IPS-NIHi7 (cell line): ENCODE results near the gene UBASH3A.

ENCODE experiments used
- DNase-seq: peaks from one replicate; pipeline ENCODE4 v3.0.0; 2012; ENCODE audit warnings: mixed read lengths; ENCODE audit errors: extremely low spot score

The UBASH3A gene

GRCh38 chr21:42374457-42374856 lies 29.2 kb upstream of the UBASH3A start:
- DNase-seq, result no peak

DNA sequence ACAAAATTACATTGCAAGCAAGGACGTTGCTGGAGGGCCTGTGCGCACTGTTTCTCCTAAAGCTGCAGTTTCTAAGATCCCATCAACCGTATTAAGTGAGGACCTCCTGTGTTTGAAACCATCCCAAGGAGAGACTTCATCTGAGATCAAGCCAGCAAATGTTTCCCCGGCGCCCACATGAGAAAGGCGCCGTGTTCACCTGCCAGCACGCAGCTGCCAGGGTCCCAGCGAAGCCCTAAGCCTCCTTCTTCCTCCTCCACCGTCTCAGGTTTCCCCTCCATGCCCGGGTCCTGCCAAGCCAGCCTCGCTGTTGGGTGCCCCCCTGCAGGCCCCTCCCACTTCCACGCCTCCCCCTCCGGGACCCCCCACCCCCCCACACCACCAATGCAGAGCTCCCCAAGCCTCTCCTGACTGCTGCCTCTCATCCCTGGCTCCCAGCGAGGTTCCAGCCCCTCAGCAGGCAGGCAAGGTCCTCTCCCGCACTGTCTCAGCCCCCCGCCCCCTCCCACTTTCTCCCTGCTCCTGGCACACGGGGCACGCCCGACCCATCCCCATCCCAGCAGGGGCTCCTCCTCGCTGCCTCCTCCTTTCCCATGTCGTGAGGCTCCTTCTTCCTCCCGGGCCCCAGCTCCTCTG lies 28.7 kb upstream of the UBASH3A start:
- peak; percentile 45 for DNase-seq

- no peak for DNase-seq
These were observed 28.2 kb upstream of the UBASH3A start for GRCh38 chr21:42375506-42375905.

- no peak for DNase-seq
These were observed 27.8 kb upstream of the UBASH3A start for GRCh38 chr21:42375966-42376337.

DNA sequence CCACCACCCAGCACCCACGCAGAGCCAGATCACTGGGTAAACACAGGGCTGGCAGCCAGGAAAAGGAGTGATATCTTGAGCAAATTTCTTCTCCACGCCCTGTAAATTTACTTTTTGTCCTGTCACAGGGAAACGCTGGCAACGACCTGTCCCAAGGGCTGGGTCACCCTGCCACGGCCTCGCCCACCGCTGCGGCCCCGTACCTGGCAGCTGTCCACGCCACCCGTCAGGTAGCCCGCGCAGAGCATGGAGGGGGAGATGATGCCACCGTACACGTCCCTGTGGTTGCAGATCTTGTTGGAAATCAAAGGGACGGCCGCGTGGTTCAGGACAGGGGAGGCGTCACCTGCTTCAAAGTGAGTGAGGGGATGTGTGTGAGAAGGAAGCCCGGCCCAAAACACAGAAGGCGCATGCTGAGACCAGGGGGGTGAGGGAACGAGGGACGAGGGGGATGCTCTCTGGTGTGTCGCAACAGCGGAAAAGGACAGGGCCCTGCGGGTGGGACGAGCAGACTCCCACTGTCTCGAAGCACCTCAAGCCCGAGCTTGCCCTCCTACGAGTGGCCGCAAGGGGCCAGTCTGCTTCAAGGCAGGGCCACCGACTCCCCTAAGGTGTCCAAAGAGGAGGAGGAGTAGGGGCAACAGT lies 27.2 kb upstream of the UBASH3A start:
- peak; percentile 43 for DNase-seq

- DNase-seq, result no peak
These were observed 26.3 kb upstream of the UBASH3A start for GRCh38 chr21:42377211-42377950.

- no peak for DNase-seq
These were observed 25.8 kb upstream of the UBASH3A start for GRCh38 chr21:42377951-42378340.

DNA sequence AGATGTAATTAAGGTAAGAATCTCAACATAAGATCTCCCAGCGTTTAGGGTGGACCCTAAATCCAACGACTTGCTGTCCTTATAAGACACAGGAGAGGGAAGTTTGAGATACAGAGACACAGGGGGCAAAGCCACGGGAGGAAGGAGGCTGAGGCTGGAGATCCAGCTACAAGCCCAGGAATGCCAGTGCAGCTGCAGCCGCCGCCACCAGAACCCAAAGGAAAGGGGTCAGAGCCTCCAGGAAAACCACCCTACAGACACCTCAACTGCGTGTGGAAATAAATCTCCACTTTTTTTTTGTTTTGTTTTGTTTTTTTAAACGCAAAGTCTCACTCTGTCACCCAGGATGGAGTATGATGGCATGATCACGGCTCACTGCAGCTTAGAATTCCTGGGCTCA lies 25.3 kb upstream of the UBASH3A start:
- no peak for DNase-seq

GRCh38 chr21:42379426-42380215 lies 24.1 kb upstream of the UBASH3A start:
- DNase-seq, result no peak

DNA sequence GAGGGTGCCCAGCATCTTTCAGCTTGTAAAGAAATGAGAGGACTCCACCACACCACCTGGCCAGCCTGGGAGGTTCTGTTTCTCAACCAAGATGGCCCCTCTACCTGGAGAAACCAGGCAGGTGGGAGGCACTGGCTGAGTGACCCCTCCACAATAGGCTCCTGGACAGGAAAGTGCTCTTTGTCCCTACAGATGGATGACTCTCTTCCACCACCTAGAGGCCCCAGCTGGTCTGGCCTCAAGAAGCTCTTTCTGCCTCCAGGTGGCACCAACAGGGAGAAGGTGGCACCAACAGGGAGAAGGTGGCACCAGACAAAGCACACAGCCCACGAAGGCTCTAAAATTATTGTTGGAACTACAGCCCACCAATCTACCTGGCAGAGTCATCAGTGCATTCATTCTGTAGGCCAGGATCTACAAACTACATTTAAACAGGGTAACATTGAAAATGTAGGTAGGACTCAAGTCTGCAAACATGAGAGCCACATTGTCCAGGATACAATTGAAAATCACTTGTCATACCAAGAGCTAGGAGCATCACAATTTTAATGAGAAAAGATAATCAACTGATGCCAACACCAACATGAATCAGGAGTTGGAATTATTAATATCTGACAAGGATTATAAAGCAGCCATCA lies 22.2 kb upstream of the UBASH3A start:
- DNase-seq, result peak; percentile 79

GRCh38 chr21:42382915-42383314 lies 20.8 kb upstream of the UBASH3A start:
- DNase-seq, result no peak

DNA sequence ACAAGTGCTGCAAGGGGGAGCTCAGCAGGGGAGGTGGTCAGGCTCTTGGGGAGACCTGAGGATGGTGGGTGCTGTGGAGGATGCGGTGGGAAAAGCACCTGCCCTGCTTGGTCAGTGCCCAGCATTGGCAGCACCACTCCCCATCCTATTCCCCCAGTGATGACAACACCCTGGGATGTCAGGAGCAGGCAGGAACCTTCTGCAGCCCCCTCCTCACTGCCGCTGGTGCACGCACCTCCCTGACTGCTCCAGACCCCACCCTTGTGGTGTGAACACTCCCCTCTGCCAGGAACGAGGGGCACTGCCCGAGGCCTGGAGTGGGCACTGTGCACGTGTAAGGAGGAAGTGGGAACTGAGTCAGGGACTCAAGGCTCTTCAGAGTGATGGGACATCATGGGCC lies 20.4 kb upstream of the UBASH3A start:
- DNase-seq, result no peak

DNA sequence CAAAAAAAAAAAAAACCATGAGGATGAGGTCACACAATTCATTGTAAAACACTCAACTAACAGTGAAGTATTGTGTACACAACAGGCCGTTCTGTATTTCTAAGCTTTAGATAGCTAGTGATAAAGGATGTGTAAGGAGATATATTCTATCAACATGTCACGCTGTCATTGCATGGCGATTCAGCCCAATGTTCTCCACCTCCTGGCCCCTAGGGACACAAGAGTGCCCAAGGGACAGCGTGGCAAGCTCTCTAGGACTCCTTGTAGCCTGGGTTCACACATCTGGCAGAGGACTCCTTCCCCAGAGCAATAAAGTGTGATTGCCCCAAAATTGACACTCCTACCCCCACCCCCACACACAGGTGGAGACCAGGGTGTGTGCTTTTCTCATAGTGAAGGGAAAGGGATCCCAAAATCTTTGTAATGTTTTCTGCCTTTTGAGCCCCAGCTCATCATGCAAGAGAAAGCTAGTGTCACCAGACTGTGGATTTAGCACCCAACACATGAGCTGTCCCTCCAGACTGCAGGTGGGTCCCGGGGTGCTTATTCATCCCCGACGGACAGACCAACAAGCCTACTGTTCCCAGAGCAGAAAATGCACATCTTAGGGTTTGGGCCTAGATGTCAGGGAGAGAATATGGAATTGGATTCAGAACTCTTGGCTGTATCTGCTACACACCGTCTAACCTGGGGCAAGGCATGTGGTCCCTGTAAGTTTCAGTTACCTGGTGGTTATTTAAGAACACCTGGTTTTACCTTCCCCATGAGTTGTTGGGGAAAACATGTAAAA lies 19.4 kb upstream of the UBASH3A start:
- DNase-seq, result no peak

DNA sequence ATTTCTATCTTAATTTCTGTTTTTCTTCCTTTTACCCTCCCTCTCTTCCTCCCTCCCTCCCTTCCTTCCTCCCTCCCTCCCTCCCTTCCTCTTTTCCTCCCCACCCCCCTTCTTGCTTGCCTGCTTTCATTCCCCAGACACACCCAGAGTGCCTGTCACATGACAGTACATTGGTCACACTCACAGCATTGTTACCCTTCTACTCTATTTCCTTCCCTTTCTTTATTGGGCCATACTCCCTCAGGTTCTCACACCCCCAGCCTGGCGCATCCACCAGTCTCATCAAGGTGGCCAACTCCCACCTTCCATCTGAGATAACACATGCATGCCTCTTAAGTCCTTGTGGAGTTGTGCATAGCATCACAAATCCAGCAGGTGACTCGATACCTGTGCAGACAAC lies 18.7 kb upstream of the UBASH3A start:
- DNase-seq, result no peak

- DNase-seq, result no peak
These were observed 18.1 kb upstream of the UBASH3A start for GRCh38 chr21:42385619-42386018.

DNA sequence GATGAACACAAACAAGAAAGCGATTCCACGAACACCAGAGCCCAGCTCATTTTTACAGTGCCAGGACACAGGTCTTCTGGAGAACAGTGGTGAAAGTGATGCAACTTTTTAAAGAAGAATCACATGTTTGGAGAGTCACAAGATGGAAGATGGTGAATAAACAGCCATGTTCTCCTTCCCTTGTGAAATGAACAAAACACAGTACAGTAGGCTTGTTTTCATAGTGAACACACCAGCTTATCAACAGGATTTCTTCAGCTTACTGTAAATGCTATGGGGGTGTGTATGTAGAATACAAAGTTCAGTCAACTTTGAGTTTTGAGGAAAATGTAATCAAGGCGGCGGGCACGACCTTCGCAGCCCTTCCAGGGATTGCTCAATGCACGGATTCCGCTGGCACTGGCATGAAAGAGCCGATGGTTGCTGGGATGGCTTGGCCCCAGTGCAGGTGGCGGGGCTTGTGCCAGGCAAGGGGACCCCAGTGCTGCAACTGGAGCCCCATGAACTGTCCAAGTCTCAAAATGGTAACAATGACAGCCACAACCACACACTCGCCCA lies 17.6 kb upstream of the UBASH3A start:
- DNase-seq, result no peak

DNA sequence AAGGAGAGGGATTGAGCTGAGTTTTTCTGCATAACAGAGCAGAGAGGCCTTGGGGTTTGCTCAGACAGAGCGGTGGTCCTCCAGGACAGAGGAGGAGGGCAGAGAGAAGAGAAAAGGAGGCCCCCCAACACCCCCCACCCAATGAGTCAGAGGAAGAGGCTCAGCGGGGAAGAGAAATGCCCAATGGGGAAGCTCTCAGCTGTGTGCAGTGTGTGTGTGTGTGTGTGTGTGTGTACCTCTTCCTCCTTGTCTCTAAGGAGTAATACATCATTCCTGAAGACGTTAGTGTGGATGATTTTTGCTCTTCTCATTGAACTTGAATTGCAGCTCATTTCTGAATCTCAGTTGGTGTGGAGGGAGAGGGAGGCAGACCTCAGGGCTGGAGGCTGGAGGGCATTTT lies 16.5 kb upstream of the UBASH3A start:
- DNase-seq, result no peak

DNA sequence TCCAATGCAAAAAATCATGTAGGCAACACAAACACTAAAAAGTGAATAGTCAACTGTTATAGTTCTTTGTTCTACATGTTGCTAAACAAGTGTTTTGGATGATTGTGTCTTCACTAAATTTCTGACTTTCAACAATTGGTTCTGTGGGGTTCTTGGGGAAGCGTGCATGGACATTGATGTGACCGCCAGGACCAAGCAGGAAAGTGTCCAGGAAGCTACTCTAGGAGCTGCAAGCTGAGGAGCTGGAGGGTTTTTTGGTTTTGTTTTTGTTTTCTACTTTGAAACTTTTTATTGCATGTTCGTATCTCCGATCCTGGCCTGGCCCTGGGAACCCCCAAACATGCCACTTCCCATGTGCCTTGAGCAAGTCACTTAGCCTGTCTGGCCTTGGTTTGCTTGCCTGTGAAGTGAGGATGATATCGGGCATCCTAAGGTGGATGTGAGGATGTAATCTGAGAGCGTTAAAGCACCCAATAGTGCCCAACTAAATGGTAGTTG lies 15.8 kb upstream of the UBASH3A start:
- DNase-seq, result no peak

DNA sequence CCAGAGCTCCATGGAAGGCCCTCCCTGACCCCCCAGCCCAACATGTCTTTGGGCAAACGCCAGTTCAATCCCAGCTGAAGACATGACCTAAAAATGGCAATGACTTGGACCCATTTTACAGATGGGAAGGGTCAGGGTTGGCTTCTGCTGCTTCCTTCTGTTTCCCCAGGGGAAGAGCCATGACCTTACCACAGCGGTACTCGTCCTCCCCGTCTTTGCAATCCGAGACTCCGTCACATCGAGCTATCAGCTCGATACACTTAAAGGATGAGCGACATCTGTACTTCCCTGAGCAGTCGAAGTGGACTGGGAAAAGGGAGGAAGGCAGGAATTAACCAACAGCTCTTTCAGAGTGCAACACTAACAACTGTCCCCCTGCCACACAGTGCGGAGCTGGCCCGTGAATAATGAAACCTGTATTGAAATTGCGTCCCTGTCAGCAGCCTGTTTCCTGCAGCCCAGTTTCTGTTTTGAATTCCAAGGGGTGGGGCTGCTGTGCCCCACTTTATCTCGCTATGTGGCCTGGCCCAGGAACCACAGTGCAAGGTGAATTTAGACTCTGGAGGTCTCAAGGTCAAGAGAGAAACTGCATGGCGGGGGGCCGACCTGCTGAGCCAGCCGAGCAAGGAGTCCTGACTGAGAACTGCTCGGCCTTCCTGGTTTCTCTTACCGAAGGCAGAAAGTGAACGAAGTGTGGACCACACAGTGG lies 14.8 kb upstream of the UBASH3A start:
- no peak for DNase-seq

DNA sequence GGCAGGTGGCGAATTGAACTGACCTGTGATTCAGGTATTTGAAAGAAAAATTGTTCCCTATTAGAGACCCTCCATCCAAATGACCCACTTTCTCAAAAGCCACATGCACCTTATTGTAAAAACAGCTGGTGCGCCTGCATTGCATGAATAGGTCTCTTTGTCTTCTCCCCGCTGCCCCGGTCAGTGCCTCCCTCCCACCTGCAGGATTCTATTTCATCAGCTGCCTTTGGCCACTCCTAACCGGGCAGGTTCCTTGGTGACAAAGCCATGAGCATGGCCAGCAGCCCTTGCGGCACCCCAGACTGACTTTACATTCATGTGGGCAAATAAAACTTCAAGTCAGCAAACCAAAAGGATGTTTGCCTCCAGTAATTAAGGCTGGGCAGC lies 14.3 kb upstream of the UBASH3A start:
- DNase-seq, result peak; percentile 42
